ENCODE results near the gene ZC3H4. TPM values are rescaled to one million over a fixed set of nuclear protein-coding genes. Genes with fewer than 3 reads are reported as not detected.

Gene ZC3H4
- total and polyA plus RNA-seq, 10 of the 15 experiments (the other 5 are each of a cell fraction or from before 2014, with no cell fraction given) = 5.1 to 86.3 (median 15.5) TPM

DNA sequence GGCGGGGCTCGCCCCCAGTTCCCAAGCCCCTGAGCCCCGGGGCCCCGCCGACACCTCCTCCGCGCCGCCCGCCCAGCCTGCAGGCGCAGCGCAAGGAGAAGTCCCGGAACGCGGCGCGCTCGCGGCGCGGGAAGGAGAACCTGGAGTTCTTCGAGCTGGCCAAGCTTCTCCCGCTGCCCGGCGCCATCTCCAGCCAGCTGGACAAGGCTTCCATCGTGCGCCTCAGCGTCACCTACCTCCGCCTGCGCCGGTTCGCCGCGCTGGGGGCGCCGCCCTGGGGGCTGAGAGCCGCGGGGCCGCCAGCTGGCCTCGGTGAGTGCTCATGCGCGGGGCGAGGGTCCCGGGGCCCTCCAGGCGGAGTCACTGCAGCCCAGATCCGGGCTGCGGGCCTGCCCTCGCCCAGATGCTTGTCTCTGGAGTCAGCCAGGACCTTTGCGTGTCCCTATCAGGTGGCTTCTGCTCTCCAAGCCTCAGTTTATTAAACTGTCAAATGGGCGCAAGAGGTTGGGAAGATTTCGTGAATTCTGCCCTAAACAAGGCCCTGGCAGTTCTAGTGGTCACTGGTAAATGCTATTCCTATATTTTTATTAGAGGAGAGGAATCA is 91.9 kb downstream of the ZC3H4 start:
- H3K4me2 ChIP-seq (ENCODE audit: control insufficient read depth, insufficient read depth) = peak overlapping the region; percentile 25
- intact Hi-C loops (cut with micrococcal nuclease; ENCODE audit: unreplicated experiment) = no loop called here
- H3K4me1 ChIP-seq (ENCODE audit: control insufficient read depth, insufficient read depth, low read length) = no peaks in the 10 kb centered on the region
- H3K9me3 ChIP-seq (replicated peaks; ENCODE audit: control insufficient read depth, insufficient read depth, low read length) = no peaks in the 10 kb centered on the region
- CTCF ChIA-PET = interaction anchor here (1.3 to 2.0 kb wide), 2 partner anchors 8 to 15 kb away, joined by 3 to 11 read pairs; no protein-coding TSS in a partner anchor
- no peaks in the 10 kb centered on the region for H3K36me3 ChIP-seq (ENCODE audit: control insufficient read depth in 2 of 2, insufficient read depth in 2 of 2, low read length in 1 of 2)
- H4K20me1 ChIP-seq (ENCODE audit: control insufficient read depth, insufficient read depth) = peaks cover 3% of the 10 kb centered on the region; the same call in 1 of the 2 replicates
- no peak overlapping the region for H3K9ac ChIP-seq (ENCODE audit: control insufficient read depth, insufficient read depth, low read length)
- ATAC-seq = no peak
- no peak for DNase-seq (ENCODE audit: low read depth, low spot score)
- no peaks in the 10 kb centered on the region for H3K79me2 ChIP-seq (ENCODE audit: control insufficient read depth, insufficient read depth, low read length)
- no peak overlapping the region for H3K4me3 ChIP-seq
- BruUV-seq (replicated peaks) = no TSS peak
- no peak for FAIRE-seq
- POLR2A ChIA-PET = no interaction called here
- in situ Hi-C loops (cut with MboI) = no loop called here
- 12% methylated on average over 37 of the region's 50 CpGs for WGBS (ENCODE audit: insufficient coverage, insufficient replicate concordance, low lambda C conversion rate, missing lambda C conversion rate)
- RAD21 ChIA-PET (ENCODE audit: unreplicated experiment) = no interaction called here
- peaks cover 14 to 32% of the 10 kb centered on the region in 2 experiments for H3K27me3 ChIP-seq (replicated peaks in 1 of 2; ENCODE audit: control insufficient read depth in 2 of 2, insufficient read depth in 2 of 2, low read length in 1 of 2)
- no peak overlapping the region for H3K27ac ChIP-seq (ENCODE audit: control insufficient read depth, insufficient read depth)
- no peak for TF ChIP-seq POU2F2 (IDR thresholded peaks at IDR 0.05; ENCODE audit: borderline replicate concordance, low read depth, low read length)
- no peak for TF ChIP-seq TCF7 (IDR thresholded peaks at IDR 0.05; ENCODE audit: borderline replicate concordance)
- no peak for TF ChIP-seq RAD21 (IDR thresholded peaks at IDR 0.05; ENCODE audit: insufficient read depth, low read depth, low read length)
- TF ChIP-seq KLF5 (IDR thresholded peaks at IDR 0.05; ENCODE audit: partially characterized antibody) = no peak
- peak; percentile 91 for TF ChIP-seq SUZ12 (IDR thresholded peaks at IDR 0.05; ENCODE audit: unreplicated experiment)
- no peak for TF ChIP-seq ZNF274 (IDR thresholded peaks at IDR 0.05; ENCODE audit: insufficient read depth, insufficient read length)
- TF ChIP-seq, protein P1, sequence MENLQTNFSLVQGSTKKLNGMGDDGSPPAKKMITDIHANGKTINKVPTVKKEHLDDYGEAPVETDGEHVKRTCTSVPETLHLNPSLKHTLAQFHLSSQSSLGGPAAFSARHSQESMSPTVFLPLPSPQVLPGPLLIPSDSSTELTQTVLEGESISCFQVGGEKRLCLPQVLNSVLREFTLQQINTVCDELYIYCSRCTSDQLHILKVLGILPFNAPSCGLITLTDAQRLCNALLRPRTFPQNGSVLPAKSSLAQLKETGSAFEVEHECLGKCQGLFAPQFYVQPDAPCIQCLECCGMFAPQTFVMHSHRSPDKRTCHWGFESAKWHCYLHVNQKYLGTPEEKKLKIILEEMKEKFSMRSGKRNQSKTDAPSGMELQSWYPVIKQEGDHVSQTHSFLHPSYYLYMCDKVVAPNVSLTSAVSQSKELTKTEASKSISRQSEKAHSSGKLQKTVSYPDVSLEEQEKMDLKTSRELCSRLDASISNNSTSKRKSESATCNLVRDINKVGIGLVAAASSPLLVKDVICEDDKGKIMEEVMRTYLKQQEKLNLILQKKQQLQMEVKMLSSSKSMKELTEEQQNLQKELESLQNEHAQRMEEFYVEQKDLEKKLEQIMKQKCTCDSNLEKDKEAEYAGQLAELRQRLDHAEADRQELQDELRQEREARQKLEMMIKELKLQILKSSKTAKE (IDR thresholded peaks at IDR 0.05; ENCODE audit: low read depth, poor library complexity, severe bottlenecking) = no peak
- SMC1A ChIA-PET (ENCODE audit: uncharacterized antibody, unreplicated experiment) = no interaction called here
- H2AFZ ChIP-seq (ENCODE audit: control insufficient read depth, low read depth, low read length) = no peak overlapping the region

All from GM12878 (cell line).